ENCODE measurements around the gene MAPT.

MAPT gene

DNA sequence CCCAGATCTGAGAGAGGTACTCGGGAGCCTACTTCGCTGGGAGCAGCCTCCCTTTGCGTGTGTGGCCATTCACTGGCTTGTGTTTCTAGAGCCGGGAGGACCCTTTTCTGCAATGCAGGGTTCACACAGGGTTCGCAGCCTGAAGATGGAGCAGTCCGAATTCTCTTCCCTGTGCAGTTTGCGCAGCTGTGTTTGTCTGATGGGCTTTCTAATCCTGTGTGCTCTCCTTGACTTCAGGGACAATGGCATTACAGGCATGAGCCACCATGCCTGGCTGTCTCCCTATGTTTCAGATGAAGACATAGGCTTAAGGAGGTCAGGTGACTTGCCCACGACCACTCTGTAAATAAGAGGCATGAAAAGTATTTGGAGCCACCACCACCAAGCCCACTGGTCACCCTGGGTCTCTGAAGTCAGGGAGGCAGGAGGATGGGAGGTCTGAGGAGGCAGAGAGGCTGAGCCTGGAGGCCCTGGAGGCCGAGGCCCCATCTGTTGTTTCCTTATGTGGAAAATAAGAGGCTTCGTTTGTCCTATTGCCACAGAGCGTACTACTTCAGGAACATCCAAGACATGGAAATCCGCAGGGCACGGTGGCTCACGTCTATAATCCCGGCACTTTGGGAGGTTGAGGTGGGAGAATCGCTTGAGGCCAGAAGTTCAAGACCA, 99.7 kb downstream of the MAPT start:
- no peak overlapping the region for H3K27ac ChIP-seq
- no peak overlapping the region for H3K4me3 ChIP-seq
- DNase-seq: no peak
- no peaks in the 10 kb centered on the region for H3K9me3 ChIP-seq
- intact Hi-C loops (cut with DNase I; ENCODE audit: low total_unique reads): no loop called here
- TF ChIP-seq, protein P1, sequence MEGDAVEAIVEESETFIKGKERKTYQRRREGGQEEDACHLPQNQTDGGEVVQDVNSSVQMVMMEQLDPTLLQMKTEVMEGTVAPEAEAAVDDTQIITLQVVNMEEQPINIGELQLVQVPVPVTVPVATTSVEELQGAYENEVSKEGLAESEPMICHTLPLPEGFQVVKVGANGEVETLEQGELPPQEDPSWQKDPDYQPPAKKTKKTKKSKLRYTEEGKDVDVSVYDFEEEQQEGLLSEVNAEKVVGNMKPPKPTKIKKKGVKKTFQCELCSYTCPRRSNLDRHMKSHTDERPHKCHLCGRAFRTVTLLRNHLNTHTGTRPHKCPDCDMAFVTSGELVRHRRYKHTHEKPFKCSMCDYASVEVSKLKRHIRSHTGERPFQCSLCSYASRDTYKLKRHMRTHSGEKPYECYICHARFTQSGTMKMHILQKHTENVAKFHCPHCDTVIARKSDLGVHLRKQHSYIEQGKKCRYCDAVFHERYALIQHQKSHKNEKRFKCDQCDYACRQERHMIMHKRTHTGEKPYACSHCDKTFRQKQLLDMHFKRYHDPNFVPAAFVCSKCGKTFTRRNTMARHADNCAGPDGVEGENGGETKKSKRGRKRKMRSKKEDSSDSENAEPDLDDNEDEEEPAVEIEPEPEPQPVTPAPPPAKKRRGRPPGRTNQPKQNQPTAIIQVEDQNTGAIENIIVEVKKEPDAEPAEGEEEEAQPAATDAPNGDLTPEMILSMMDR (IDR thresholded peaks at IDR 0.05): no peak
- no peaks in the 10 kb centered on the region for H3K27me3 ChIP-seq
- H3K4me1 ChIP-seq: no peaks in the 10 kb centered on the region
- H3K36me3 ChIP-seq: no peaks in the 10 kb centered on the region

DNA sequence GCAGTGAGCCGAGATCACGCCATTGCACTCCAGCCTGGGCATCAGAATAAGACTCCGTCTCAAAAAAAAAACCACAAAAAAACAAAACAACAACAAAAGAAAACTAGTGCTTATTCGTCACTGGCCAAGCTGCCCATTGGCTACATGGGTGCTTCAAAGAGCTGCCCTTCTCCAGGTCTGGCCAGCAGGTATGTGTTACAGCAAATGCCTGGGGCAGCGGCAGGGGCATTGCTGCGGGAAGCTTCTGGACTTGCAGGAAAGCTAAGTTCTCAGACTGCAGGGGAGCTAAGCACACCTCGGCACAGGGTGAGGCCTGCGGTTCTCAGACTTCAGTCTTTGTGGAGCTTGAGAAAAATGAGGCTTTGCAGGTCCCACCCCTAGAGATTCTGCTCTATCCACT, 100.6 kb downstream of the MAPT start:
- no peaks in the 10 kb centered on the region for H3K36me3 ChIP-seq
- no peaks in the 10 kb centered on the region for H3K4me1 ChIP-seq
- intact Hi-C loops (cut with DNase I; ENCODE audit: low total_unique reads): no loop called here
- TF ChIP-seq, protein P1 (IDR thresholded peaks at IDR 0.05): no peak
- H3K9me3 ChIP-seq: no peaks in the 10 kb centered on the region
- no peak for DNase-seq
- no peaks in the 10 kb centered on the region for H3K27me3 ChIP-seq
- no peak overlapping the region for H3K27ac ChIP-seq
- H3K4me3 ChIP-seq: no peak overlapping the region

DNA sequence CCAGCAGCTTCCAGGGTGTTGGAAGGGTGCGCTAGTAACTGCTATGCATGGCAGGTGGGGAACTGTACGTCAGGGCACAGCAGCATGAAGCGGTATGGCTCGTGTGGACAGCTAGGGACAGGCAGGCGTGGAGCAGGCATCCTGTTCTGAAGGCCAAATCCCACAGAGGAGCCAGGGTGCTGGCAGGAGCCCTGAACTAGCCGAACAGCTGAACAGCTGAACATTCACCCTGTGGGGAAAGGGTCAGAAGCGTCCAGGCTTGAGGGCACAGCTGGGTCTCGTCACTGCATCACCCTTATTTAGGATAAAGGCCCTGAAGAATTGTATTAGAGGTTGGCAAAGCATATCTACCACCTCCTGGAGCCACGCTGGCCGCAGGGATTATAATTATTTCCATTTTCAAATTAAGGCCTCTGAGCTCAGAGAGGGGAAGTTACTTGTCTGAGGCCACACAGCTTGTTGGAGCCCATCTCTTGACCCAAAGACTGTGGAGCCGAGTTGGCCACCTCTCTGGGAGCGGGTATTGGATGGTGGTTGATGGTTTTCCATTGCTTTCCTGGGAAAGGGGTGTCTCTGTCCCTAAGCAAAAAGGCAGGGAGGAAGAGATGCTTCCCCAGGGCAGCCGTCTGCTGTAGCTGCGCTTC, 101.4 kb downstream of the MAPT start:
- Histone ChIP-seq H3K27me3 (no peaks in the 10 kb centered on the region), H3K4me3 (no peak overlapping the region), H3K4me1 (no peaks in the 10 kb centered on the region), H3K36me3 (no peaks in the 10 kb centered on the region), H3K27ac (no peak overlapping the region), H3K9me3 (no peaks in the 10 kb centered on the region)
- DNase-seq: no peak
- intact Hi-C loops (cut with DNase I; ENCODE audit: low total_unique reads): no loop called here
- TF ChIP-seq, protein P1 (IDR thresholded peaks at IDR 0.05): no peak

DNA sequence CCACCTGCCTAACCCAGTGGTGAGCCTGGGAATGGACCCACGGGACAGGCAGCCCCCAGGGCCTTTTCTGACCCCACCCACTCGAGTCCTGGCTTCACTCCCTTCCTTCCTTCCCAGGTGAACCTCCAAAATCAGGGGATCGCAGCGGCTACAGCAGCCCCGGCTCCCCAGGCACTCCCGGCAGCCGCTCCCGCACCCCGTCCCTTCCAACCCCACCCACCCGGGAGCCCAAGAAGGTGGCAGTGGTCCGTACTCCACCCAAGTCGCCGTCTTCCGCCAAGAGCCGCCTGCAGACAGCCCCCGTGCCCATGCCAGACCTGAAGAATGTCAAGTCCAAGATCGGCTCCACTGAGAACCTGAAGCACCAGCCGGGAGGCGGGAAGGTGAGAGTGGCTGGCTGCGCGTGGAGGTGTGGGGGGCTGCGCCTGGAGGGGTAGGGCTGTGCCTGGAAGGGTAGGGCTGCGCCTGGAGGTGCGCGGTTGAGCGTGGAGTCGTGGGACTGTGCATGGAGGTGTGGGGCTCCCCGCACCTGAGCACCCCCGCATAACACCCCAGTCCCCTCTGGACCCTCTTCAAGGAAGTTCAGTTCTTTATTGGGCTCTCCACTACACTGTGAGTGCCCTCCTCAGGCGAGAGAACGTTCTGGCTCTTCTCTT, 102.1 kb downstream of the MAPT start:
- Histone ChIP-seq H3K36me3 (no peaks in the 10 kb centered on the region), H3K27me3 (no peaks in the 10 kb centered on the region), H3K27ac (no peak overlapping the region), H3K4me3 (no peak overlapping the region), H3K4me1 (no peaks in the 10 kb centered on the region), H3K9me3 (no peaks in the 10 kb centered on the region)
- intact Hi-C loops (cut with DNase I; ENCODE audit: low total_unique reads): no loop called here
- TF ChIP-seq, protein P1 (IDR thresholded peaks at IDR 0.05): no peak
- DNase-seq: no peak

DNA sequence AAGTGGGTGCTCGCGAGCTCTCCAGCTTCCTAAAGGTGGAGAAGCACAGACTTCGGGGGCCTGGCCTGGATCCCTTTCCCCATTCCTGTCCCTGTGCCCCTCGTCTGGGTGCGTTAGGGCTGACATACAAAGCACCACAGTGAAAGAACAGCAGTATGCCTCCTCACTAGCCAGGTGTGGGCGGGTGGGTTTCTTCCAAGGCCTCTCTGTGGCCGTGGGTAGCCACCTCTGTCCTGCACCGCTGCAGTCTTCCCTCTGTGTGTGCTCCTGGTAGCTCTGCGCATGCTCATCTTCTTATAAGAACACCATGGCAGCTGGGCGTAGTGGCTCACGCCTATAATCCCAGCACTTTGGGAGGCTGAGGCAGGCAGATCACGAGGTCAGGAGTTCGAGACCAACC, 102.8 kb downstream of the MAPT start:
- H3K27me3 ChIP-seq: no peaks in the 10 kb centered on the region
- H3K36me3 ChIP-seq: no peaks in the 10 kb centered on the region
- DNase-seq: no peak
- no peaks in the 10 kb centered on the region for H3K9me3 ChIP-seq
- intact Hi-C loops (cut with DNase I; ENCODE audit: low total_unique reads): no loop called here
- H3K4me1 ChIP-seq: no peaks in the 10 kb centered on the region
- no peak overlapping the region for H3K4me3 ChIP-seq
- no peak overlapping the region for H3K27ac ChIP-seq
- TF ChIP-seq, protein P1 (IDR thresholded peaks at IDR 0.05): no peak
